ENCODE data around the gene RHOG. TPM values are rescaled to one million over a fixed set of nuclear protein-coding genes. Genes with fewer than 3 reads are reported as not detected.
"Not testable (repeated sequence)": the region's sequence is repeated elsewhere in the genome, so short reads cannot be mapped to it uniquely, and the experiment has no call there.

The RHOG gene
- polyA plus RNA-seq, 4 donors = 21.9 to 32.7 (median 24.8) TPM

DNA sequence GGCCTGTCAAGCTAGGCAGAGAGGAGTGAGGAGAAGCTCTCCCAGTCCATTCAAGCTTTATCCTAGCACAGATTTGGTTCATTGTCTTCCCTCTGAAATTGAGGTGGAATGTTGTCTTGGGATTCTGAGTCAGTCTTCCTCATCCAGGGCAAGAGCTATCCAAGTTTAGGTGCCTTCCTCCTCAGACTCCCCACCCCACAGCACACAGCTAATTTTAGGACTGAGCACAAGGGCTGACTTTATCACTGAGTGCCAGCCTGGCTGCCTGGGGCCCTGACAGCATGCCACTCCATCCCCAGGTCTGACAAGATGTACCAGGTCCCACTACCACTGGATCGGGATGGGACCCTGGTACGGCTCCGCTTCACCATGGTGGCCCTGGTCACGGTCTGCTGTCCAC lies 29.8 kb downstream of the RHOG start:
- no peak for DNase-seq (ENCODE audit: low read depth in 4 of 4, low spot score in 2 of 4)

DNA sequence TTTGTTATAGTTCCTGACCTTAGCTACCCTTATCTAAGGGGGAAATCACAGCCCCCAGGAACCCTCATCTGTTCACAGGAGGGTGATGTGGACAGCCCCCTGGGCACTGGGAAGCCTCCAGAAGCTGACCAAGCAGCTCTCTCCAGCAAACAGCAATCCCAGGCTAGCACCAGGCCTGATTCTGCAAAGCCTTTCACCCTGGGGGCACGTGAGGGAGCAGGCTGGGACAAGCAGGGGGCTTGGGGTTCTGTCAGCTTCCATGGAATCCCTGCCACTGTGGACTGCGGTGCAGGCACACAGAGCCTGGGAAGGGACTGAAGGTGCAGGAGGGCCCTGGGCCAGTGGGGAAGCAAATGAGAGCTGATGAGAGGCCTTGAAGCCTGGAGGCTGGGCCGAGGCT lies 30.3 kb downstream of the RHOG start:
- no peak for DNase-seq (ENCODE audit: low read depth in 4 of 4, low spot score in 2 of 4)

DNA sequence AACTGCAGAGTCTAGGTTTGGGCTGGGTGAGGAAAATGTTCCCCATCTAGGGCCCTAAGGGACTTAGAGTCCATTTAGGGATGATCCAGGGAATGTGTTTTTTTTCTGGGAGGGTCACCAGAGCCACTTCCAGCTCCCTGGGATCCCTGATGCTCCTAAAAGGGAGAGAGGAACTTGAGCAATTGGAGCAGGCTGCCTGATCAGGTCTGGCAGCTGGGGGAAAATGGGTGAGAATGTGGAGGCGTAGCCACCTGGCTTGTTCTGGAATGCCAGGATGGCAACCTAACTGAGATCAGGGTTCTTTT lies 31.2 kb downstream of the RHOG start:
- no peak for DNase-seq (ENCODE audit: low read depth in 4 of 4, low spot score in 2 of 4)

- peak in 2 of 4 donors; percentile 24 to 39 for DNase-seq (ENCODE audit: low read depth in 4 of 4, low spot score in 2 of 4)
These were observed 31.7 kb downstream of the RHOG start for GRCh38 chr11:3808861-3809623.

DNA sequence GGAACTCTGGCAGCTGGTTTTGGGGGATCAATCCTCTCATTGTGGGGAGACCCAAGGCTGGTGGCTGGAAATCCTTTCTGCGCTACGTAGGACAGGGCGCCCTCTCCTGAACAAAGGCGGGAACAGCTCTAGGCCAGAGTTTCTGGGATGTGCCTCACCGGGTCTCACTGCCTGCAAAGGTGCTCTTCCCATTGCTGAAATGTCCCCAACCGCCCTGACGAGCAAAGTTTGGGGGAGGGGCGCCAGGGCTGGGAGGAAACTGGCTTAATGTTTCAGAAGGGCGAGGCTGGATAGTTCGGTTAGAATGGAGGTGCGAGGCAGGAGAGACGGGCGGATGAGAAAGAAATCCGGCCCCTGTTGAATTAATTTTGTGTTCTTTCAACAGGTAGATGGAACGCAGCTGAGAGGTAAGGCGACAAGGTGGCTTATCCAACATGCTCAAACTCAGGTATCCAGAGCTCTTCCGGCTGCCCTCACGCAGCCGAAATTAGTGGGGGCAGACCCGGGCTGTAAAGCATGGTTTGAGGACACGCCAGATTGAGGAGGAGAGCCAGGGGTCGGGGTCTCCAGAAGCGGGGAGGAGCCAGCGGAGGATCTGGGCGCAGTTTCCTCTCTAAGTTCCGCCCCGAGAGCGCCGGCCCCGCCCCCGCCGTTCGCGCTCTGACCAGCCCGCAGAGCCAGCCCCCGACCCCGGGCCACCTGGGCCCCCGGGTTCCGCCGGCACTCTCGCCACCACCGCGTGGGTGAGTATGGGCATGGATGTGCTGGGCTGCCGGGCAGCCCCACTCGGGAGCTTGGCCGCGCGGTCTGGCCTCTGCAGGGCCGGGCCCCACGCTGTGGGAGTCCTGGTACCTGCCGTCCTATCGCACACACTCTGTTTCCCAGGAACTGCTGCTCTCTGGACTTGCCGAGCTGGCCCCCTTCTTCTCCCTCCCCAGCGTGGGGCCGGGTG lies 32.6 kb downstream of the RHOG start, which contains the start of gene PGAP2:
Gene PGAP2, plus strand, starts transcription at position 652 of the 952 bp plus-strand sequence. CDS start 2,700 bp downstream, outside the sequence.
- peak in 3 of 4 donors; percentile 54 to 62 (median 60) for DNase-seq (ENCODE audit: low read depth in 4 of 4, low spot score in 2 of 4)

GRCh38 chr11:3803726-3804495 lies 36.8 kb downstream of the RHOG start:
- DNase-seq (ENCODE audit: low read depth in 4 of 4, low spot score in 2 of 4) = no peak

DNA sequence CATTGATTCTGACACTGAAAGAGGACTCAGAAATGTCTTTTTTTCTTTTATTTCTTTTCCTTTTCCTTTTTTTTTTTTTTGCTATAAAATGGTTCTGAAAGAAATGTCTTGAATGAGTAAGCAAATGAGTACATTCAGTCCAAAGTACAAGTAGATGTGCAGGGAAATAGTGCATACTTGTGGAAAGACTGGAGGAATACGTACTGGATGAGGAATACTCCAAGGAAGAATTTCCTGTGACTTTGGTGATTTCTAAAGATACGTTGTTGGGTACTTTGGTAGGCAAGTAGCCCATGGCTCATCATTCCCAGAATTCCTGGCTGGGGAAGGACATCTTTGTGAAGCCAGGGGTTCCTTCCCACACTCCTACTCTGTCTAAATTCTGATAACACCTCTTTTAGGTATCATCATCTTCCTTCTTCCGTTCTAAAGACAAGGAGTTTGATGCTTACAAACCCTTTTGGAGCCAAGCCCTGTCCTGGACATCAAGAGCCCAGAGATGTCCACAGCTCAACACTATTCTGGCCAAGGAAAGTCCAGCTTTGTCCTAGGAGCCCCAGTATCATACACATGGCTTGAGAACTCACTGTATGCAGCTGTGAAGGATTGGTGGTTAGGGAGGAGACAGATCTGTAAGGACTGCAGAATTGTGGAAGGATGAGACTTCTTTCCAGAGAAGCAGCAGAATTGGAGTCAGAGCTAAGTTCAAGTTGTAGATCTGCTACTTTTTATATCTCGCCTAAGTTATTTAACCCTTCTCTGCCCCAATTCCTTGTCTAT lies 38.6 kb downstream of the RHOG start:
- no peak for DNase-seq (ENCODE audit: low read depth in 4 of 4, low spot score in 2 of 4)

DNA sequence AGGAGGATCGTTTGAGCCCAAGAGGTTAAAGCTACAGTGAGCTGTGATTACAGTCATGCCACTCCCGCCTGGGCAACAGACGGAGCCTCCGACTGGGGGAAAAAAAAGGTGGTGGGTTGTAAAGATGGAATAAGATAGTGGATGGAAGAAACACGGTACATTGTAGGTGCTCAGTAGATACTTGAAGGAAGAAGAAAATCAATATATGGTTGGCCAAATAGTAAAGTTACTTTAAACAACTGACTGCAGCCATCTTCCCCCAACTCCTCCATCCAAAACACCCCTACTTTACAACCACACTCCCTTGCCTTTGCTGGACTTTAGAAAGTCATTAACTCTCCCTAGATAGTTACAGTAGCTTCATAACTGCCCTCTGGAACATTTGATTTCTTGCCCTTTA lies 40.9 kb downstream of the RHOG start:
- no peak for DNase-seq (ENCODE audit: low read depth in 4 of 4, low spot score in 2 of 4)

- no peak for DNase-seq (ENCODE audit: low read depth in 4 of 4, low spot score in 2 of 4)
These were observed 41.6 kb downstream of the RHOG start for GRCh38 chr11:3799143-3799542.

DNA sequence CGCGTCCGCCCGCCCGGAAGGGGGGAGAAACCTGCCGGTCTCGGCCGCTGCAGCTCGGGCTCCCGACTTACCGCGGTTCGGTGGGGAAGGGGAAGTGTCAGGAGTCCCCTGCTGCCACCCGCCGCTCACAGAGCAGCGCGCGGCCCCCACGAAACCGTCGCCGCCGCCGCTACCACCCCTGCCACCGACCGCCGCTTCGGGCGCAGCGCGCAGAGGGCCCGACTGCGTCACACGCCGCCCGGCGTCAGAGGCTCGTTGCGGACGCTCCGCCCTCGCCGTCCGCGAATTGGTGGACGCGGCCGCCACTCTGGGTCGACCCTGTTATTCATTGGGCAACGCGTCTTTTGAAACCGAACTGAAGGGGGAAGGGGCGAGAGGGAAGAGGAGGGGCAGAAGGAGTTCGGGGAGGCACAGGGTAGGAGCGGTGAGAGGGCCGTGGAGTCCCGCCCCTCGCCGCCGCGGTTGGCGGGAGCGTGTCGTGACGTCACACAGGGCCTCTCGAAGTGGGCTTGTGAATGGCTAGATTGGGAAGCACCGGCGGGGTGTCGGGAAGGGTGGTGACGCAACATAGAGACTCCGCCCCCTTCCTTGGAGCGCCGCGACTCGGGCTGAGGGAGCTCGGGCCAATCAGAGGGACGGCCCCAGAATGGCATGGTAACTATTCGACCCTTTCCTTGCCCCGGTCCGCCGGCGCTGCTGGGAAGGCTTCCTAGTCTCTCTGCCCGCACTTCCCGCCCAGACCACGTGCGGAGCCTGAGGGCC lies 43.2 kb downstream of the RHOG start, which contains the start of gene NUP98:
Gene NUP98, minus strand, starts transcription at position 226 of the 762 bp plus-strand sequence. CDS start 15,437 bp downstream, outside the sequence.
- DNase-seq (ENCODE audit: low read depth in 4 of 4, low spot score in 2 of 4) = peak; percentile 95 to 99 (median 98)

DNA sequence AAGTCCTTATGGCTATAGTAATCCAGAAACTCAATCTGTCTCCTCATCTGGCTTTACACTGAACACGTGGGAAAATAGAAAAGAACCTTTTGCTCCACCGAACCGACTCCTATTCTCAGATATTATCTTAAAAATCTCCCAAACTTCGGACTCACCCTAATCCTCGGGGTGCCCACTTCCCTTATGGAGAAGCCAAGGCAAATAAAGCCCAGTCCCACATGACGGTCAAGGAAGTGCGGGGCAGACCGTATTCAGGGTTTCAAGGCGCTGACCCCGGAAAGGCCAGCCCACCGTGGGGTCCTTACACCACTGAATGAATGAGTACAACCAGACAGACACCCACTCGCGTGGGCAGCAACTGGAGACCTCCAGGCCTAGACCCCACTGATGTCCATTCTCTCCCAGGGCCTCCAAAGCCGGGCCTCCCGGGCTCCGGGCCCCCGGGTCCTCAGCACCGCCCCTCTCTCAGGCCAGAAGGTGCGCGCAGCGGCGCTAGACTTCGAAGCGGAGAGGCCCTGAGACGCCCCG lies 43.9 kb downstream of the RHOG start:
- peak in 2 of 4 donors; percentile 10 to 33 for DNase-seq (ENCODE audit: low read depth in 4 of 4, low spot score in 2 of 4)

- no peak for DNase-seq (ENCODE audit: low read depth in 4 of 4, low spot score in 2 of 4)
These were observed 44.4 kb downstream of the RHOG start for GRCh38 chr11:3796346-3796745.

GRCh38 chr11:3796002-3796311 lies 44.8 kb downstream of the RHOG start:
- DNase-seq (ENCODE audit: low read depth in 4 of 4, low spot score in 2 of 4) = no peak

DNA sequence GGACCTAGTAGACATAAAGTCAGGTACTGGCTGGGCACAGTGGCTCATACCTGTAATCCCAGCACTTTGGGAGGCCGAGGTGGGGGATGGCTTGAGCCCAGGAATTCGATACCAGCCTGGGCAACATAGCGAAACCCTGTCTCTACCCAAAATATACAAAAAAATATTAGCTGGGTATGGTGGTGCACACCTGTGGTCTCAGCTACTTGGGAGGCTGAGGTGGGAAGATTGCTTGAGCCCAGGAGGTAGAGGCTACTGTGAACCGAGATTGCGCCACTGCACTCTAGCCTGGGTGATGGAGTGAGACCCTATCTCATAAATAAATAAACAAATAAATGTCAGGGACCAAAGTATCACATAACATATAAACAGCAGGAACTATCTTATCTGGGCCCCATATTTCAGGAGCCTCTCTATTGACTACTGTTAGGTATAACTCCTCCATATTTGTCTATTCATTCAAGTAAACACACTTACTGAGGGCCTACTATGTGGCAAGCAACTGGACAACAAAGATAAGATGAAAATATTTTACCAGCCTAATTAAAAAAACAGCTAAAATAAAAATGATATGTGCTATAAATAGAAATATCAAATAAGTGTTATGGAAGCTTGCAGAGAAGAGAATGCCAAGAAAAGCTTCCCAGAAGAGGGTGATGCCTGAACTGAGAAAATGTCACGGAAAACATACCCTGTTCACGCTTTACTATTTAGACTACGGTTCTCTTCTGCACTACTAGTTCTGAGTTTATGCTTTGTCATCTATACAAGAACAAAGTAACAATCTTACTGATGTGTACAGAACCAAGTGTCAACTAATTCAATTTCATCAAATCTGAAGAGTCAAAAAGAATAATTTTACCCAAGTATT lies 45.4 kb downstream of the RHOG start:
- no peak for DNase-seq (ENCODE audit: low read depth in 4 of 4, low spot score in 2 of 4)

GRCh38 chr11:3794387-3794786 lies 46.4 kb downstream of the RHOG start:
- DNase-seq (ENCODE audit: low read depth in 4 of 4, low spot score in 2 of 4) = not testable (repeated sequence)

DNA sequence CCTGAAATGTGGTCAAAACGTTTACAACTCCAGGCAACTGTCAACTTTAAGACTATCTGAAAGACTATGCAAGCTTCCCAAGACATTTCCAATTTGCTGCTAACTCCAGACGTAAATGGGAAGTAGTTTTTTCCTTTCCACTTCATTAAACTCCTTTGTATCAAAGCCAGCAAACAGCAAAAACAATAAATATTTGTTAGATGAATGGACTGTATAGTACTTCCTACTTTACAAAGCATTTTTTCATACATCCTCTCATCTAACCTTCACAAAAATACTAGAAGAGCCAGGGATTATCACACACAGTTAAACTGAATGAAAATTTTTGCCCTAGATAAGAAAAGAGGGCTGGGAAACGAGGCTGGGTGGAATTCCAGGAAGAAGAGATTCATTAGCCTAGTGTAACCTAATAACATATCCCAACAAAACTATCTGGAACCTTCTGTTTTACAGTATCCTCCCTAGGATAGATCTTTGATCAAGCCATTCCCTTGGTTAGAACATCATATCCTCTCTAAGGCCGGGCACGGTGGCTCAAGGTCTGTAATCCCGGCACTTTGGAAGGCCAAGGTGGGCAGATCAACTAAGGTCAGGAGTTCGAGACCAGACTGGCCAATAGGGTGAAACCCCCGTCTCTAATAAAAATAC lies 53.9 kb downstream of the RHOG start:
- DNase-seq (ENCODE audit: low read depth in 4 of 4, low spot score in 2 of 4) = no peak

DNA sequence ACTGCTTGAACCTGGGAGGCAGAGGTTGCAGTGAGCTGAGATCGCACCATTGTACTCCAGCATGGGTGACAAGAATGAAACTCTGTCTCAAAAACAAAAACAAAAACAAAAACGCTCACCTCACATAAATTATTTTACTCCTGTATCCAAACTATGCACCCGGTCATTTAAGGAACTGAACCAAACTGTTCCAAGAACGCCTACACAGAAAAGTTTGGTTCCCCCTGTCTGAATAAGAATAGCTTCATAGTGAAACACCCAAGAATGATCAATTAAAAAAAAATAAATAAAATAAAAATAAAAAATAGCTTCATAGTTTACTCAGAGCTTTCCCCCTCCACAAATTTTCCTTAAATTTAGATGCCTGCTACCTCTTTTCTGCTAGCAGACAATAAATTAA lies 57.1 kb downstream of the RHOG start:
- no peak for DNase-seq (ENCODE audit: low read depth in 4 of 4, low spot score in 2 of 4)

DNA sequence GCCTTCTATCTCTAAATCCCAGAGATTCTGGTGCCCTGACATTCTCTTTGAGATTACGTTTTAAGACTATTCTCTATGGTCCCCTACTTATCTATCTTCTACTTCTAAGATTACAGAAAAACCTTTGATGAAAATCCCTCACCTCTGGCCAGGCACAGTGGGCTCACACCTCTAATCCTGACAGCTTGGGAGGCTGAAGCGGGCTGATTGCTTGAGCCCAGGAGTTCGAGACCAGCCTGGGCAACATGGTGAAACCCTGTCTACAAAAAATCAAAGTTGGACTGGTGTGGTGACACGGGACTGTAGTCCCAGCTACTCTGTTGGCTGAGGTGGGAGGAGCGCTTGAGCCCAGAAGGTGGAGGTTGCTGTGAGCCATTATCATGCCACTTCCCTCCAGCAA lies 57.8 kb downstream of the RHOG start:
- no peak for DNase-seq (ENCODE audit: low read depth in 4 of 4, low spot score in 2 of 4)

All from left renal cortex interstitium (tissue), 4 donors.